HuH-7.5 (cell line): ENCODE measurements around the gene LPO.

ENCODE experiments used
- DNase-seq: peaks from one replicate; pipeline ENCODE4 v3.0.0; 2011; ENCODE audit warnings: low spot score

Gene LPO

DNA sequence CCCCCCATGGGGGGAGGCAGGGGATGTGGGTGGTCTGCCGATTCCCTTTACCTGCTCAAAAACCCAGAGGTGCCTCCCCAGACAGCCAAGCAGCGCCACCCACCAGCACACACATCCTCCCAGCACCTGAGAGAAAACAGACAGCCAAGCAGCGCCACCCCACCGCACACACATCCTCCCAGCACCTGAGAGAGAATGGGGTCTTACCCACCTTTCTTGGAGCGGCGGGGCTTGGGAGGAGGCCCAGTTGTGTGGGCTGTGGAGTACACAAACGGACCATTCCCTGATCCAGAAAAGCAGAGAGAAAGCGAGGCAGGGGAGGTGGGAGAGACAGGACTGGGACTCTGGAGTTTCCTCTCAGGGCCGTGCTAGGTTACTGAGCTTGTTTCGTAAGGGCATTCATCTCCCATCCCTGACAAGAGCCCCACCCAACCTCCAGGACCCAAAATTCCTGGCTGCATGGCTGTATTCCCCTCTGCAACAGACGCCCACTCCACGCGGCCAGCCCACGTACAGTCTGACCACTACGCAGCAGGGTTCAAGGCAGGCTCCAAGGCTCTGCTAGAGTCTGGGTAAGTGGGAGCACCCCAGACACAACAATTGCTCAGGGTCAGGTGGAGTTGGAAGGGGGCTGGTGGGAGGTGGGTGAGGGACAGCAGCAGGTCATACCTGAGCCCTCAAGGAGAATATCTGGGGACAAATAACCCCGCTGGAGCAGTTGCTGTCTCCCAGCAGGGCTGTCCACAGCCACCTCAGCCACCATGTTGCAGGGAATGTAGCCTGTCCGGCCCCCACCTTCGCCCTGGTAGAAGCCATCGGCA lies 68.0 kb downstream of the LPO start:
- DNase-seq = no peak

DNA sequence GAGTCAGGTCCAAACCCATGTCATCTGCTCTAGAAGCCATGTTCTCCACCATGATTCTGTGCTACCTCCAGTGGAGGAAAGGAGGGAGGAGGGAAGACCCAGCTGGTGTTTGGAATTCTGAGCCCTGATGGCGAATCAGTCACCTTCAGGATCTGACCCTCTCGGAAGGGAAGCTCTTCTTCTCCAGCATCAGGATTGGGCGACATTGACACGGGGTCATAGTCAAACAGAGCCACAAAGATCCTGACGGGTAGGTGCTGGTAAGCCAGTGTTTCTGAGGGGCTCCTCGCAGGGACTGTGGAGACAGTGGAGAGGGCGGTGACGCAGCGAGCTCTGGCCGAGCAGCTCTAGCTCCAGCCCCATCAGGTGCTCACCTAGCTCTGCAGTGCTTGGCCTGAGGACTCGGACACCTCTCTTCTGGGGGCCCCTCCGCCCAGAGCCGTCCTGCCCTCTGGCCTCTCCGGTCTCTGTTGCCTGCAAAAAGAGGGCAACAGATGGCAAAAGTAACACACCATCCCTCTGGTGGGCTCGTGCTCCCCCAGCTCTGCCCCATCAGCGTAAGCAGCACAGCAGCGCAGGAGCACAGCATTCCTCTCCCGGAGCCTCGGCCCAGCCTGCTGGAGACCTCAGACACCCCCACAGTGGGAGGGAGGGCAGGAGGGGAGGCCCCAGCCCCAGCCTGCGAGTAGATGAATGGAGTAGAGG lies 69.2 kb downstream of the LPO start:
- DNase-seq = no peak

DNA sequence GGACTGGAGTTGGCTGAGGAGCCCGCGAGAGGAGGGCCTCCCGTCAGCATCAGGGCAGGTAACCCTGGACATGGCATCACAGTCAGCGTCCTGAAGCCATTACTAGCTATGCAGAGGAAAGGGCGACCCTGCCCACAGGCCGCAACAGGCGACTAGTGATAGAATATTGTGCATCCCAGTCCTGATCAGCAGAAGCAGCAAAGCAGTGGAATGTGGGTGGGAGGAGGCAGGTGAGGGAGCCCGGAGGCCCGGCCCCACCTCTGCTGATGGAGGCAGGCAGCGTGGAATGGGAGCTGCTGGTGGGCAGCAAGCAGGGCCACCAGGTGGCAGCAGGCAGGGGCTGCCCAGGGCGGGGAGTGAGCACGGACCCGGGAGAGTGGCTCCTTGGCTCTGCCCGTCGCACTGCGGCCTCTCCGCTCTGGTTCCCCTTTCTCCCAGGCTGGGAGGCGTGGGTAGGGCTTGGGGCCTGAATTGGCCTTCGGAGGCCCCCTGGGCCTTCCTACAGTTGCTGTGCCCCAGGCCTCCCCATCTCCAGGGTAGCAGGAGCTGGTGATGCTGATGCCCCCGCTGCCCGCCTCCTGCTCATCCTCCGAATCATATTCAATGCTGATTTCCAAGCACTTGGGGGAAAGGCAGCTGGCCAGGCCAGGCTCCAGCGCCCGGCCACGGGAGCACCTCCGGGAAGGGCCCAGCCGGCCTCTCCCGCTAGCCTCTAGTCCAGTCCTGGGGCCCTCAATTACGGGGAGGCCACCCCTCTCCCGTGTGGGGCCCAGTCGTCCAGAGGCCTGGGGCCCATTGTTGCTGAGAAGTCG lies 70.0 kb downstream of the LPO start:
- no peak for DNase-seq

DNA sequence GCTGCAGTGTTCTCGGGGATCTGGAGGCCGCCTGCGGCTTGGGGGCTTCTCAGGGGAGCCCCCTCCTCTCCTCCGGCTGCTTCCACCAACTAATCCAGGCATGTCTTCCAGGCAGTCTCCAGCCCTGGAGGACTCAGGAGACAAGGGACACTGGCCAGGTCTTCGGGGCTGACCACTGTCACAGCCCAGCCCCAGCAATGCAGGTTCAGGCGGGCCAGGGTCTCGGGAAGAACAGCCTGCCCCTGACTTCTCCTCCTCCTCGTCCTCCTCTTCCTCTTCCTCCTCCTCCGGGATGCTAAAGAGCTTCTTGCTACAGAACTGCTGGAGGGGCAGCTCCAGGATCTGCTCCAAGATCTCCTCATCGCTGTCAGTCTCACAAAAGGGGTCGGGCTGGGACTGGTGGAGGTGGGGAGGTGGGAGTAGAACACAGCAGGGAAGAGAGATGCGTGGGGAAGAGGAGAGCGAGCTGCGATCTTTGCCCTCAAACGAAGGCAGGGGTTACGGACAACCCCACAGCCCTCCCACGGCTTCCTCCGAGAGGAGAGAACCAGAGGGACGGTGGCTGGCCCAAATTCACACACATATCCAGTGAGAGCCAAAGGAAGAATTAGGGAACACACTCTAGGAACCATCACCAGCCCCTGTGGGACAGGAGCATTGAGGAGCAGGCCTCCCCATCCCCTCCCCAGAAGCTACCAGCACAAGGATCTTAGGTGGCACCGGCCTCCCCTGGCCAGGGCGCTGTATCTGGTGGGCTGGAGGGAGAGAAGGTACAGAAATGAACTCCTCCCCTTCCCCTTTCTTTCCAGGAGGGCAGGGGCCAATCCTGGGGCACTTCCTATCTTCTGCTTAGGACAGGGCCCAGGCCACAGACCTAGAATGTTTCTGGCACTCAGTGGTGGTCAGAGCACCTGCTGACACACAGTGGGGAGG lies 70.9 kb downstream of the LPO start:
- DNase-seq = no peak

GRCh38 chr17:58309918-58310259 lies 71.5 kb downstream of the LPO start:
- no peak for DNase-seq

- DNase-seq = no peak
Measured at GRCh38 chr17:58310511-58311428, 72.4 kb downstream of the LPO start.

DNA sequence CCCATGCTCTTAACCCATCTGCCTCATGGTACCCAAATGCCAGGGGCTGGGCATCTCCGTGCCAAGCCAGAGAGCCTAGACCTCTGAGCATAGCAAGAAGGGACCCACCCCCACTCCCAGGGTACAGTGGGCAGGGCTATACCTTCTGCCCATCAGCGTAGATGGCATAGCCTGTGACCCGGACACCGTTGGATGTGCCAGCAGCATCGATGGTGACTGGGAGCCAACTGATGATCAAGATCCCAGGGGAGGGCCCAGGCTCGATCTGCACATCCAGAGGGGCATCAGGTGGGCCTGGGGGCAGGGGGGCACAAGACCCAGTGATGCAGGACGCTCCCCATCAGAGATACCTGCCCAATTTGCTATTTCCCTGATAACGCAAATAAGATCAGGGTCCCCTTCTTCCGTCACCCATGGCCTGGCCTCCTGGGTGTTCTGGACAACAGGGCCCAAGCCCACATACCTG lies 73.1 kb downstream of the LPO start:
- no peak for DNase-seq

- DNase-seq = no peak
Measured at GRCh38 chr17:58312021-58312630, 73.7 kb downstream of the LPO start.

GRCh38 chr17:58312829-58313228 lies 74.4 kb downstream of the LPO start:
- no peak for DNase-seq

DNA sequence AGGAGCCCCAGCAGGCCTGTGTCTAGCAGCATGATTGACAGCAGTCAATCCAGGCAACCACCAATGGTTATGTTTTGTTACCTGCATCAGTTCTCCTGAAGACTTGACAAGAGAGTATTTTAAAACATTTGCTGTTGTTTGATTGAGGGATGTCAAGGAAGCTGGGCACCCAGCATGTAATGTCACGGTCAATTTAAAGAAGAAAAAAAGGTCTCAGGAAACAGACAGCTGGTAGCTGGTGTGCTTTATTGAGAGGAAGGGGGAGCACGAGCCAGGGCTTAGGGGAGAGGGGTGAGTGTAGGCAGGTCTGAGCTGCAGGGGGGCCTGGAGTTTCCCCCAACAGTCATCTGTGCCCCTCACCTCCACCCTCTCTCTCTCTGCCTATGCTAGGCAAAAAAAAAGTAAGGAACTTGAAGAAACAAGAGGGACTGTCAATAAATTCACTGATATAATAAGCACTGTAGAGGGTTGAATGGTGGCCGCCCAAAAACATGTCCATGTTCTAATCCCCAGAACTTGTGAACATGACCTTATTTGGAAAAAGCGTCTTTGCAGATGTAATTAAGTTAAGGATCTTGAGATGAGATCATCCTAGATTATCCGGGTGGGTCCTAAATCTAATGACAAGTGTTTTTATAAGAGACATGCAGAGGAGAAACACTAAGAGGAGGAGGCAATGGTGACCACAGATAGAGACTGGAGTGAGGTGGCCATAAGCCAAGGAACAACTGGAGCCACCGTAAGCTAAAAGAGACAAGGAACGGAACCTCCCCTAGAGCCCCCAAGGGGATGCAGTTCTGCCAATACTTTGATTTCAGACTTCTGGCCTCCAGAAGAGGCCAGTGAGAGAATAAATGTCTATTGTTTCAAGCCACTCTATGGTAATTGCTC lies 75.7 kb downstream of the LPO start:
- DNase-seq = no peak

DNA sequence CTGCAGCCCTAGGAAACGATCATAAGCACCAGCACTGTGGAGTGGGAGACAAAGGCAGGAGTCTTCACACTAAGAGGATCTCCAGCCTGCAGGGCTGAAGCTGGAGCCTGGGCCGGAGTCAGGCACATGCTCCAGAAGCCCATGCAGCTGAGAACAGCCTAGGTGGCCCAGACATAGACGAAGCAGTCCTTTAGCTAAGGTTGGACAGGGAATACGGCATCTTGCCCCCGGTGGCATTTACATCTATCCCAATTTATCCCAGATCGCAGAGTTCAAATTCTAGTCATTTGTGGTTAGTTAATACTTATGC lies 76.3 kb downstream of the LPO start:
- DNase-seq = no peak

DNA sequence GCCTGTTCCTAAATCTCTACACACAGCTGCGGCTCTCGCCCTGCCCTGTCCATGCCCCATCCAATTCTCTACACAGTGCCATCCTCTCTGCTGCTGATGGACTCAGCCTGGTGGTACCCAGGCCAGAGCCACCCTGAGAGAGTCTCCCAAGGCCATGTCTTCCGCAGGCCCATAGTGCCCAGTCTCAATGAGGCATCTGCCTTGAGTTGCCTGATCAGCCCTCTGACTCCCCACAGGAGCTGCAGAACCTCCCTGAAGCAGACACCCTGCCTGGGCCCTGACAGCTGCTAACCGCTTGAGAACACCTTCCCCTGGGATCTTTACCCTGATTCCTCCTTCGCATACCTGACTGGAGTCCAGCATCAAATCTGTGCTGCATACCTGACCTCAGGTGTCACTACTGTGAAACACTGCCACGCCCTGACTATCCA lies 76.9 kb downstream of the LPO start:
- no peak for DNase-seq

GRCh38 chr17:58315750-58316149 lies 77.4 kb downstream of the LPO start:
- no peak for DNase-seq

DNA sequence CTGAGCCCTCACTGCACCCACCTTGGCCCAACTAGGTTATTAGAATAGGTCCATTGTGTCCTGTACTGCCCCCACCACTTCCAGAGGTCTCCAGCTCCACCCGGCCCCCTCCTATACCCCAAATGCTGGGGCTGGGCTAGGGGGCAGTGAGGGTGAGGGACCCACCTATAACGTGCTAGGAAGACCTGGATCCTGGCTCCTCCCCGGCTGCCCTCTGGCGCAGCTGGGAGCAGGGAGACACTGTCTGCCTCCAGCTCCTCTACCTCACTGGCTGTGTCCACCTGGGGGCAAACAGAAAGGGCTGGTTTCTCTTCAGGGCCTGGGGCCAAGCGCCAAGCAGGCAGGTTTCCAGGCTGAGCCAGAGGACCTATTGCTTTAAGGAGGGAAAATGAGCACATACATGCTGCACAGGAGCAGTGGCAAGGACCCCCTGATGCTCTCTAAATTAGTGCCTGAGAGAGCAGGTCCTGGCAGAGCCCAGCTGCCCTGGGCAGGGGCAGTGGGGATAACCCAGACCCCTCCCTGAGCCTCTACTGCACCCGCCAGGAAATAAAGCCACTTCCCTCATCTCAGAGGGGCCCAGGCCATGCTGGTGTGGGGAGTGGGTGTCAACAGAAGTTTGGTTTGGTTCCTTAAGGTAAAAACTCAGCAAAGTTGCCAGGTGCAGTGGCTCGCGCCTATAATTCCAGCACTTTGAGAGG lies 78.0 kb downstream of the LPO start:
- no peak for DNase-seq

- peak; percentile 91 for DNase-seq
Measured at GRCh38 chr17:58317421-58318064, 79.2 kb downstream of the LPO start.

GRCh38 chr17:58318065-58318481 lies 79.7 kb downstream of the LPO start:
- no peak for DNase-seq
